SK-N-SH treated with all-trans-retinoic acid at 6 μM for 48 hours (cell line): ENCODE data around the gene ASAH2B.
"Not testable (repeated sequence)": the region's sequence is repeated elsewhere in the genome, so short reads cannot be mapped to it uniquely, and the experiment has no call there.

Source experiments
- ATAC-seq: fragments of 200-7000 bp; cut with Tn5 transposase; 3 replicates; pipeline ENCODE4 v1.9.1; 2020; ENCODE audit warnings: mild to moderate bottlenecking, moderate library complexity
- BACH2 ChIP-seq: fragments of 250-450 bp; sonication (Bioruptor Pico); IDR thresholded peaks from 2 replicates; pipeline ENCODE4 v1.9.0; 2021; ENCODE audit warnings: mild to moderate bottlenecking, borderline replicate concordance
- CSDC2 ChIP-seq: fragments of 250-450 bp; sonication (Bioruptor Pico); IDR thresholded peaks from 2 replicates; pipeline ENCODE4 v1.5.0; 2020; ENCODE audit warnings: mild to moderate bottlenecking, moderate library complexity
- ESRRG ChIP-seq: fragments of 250-450 bp; sonication (Bioruptor Pico); IDR thresholded peaks from 2 replicates; pipeline ENCODE4 v1.6.1; 2021; ENCODE audit warnings: mild to moderate bottlenecking
- ISL1 ChIP-seq: fragments of 250-450 bp; sonication (Bioruptor Pico); IDR thresholded peaks from 2 replicates; pipeline ENCODE4 v2.1.2; 2022; ENCODE audit warnings: mild to moderate bottlenecking, moderate library complexity
- OSR1 ChIP-seq: fragments of 250-450 bp; sonication (Bioruptor Pico); IDR thresholded peaks from 2 replicates; pipeline ENCODE4 v1.8.0; 2022; ENCODE audit warnings: moderate library complexity, mild to moderate bottlenecking, inconsistent platforms
- RARB ChIP-seq: fragments of 250-450 bp; sonication (Bioruptor Pico); IDR thresholded peaks from 2 replicates; pipeline ENCODE4 v1.8.0; 2021; ENCODE audit warnings: mild to moderate bottlenecking, moderate library complexity
- TCF4 ChIP-seq: fragments of 250-450 bp; sonication (Bioruptor Pico); IDR thresholded peaks from 2 replicates; pipeline ENCODE4 v1.8.0; 2021; ENCODE audit warnings: mild to moderate bottlenecking, moderate library complexity, borderline replicate concordance
- TOX ChIP-seq: fragments of 250-450 bp; sonication (Bioruptor Pico); IDR thresholded peaks from 2 replicates; pipeline ENCODE4 v1.8.0; 2021; ENCODE audit warnings: mild to moderate bottlenecking, moderate library complexity, borderline replicate concordance
- ZC3H10 ChIP-seq: fragments of 250-450 bp; sonication (Bioruptor Pico); IDR thresholded peaks from 2 replicates; pipeline ENCODE4 v1.5.1; 2021; ENCODE audit warnings: mild to moderate bottlenecking, moderate library complexity
- ZFP30 ChIP-seq: fragments of 450-650 bp; formaldehyde crosslinking; IDR thresholded peaks from 2 replicates; pipeline ENCODE4 v1.5.0; 2022; ENCODE audit warnings: mild to moderate bottlenecking, moderate library complexity
- ZNF565 ChIP-seq: fragments of 450-650 bp; formaldehyde crosslinking; conservative IDR thresholded peaks from 2 replicates; pipeline ENCODE4 v1.5.0; 2020; ENCODE audit warnings: low read depth, mild to moderate bottlenecking, moderate library complexity
- ZNF70 ChIP-seq: fragments of 450-650 bp; formaldehyde crosslinking; IDR thresholded peaks from 2 replicates; pipeline ENCODE4 v1.5.0; 2020; ENCODE audit warnings: mild to moderate bottlenecking, moderate library complexity
- ZNF8 ChIP-seq: fragments of 450-650 bp; formaldehyde crosslinking; IDR thresholded peaks from 2 replicates; pipeline ENCODE4 v1.5.0; 2020; ENCODE audit warnings: mild to moderate bottlenecking, moderate library complexity
- TF ChIP-seq, protein P1 (sequence below): fragments of 250-450 bp; sonication (Bioruptor Pico); IDR thresholded peaks from 2 replicates; pipeline ENCODE4 v1.5.1; 2021; ENCODE audit warnings: mild to moderate bottlenecking, moderate library complexity
- TF ChIP-seq, protein P2 (sequence below): fragments of 250-450 bp; sonication (Bioruptor Pico); IDR thresholded peaks from 2 replicates; pipeline ENCODE4 v1.8.0; 2020; ENCODE audit warnings: mild to moderate bottlenecking, moderate library complexity, borderline replicate concordance
- TF ChIP-seq, protein P3 (sequence below): fragments of 250-450 bp; sonication (Bioruptor Pico); IDR thresholded peaks from 2 replicates; pipeline ENCODE4 v1.8.0; 2021; ENCODE audit warnings: low read depth, mild to moderate bottlenecking, moderate library complexity, borderline replicate concordance
- TF ChIP-seq, protein P4 (sequence below): fragments of 250-450 bp; sonication (Bioruptor Pico); IDR thresholded peaks from 2 replicates; pipeline ENCODE4 v1.5.0; 2020; ENCODE audit warnings: mild to moderate bottlenecking, moderate library complexity
- TF ChIP-seq, protein P5 (sequence below): fragments of 250-450 bp; sonication (Bioruptor Pico); IDR thresholded peaks from 2 replicates; pipeline ENCODE4 v1.5.1; 2020; ENCODE audit warnings: low read depth, mild to moderate bottlenecking, moderate library complexity

ASAH2B gene

DNA sequence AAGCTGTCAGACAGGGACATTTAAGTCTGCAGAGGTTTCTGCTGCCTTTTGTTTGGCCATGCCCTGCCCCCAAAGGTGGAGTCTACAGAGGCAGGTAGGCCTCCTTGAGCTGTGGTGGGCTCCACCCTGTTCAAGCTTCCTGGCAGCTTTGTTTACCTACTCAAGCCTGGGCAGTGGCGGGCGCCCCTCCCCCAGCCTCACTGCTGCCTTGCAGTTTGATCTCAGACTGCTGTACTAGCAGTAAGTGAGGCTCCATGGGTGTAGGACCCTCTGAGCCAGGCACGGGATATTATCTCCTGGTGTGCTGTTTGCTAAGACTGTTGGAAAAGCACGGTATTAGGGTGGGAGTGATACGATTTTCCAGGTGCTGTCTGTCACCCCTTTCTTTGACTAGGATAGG lies 48.2 kb downstream of the ASAH2B start:
- ATAC-seq, result not testable (repeated sequence)

DNA sequence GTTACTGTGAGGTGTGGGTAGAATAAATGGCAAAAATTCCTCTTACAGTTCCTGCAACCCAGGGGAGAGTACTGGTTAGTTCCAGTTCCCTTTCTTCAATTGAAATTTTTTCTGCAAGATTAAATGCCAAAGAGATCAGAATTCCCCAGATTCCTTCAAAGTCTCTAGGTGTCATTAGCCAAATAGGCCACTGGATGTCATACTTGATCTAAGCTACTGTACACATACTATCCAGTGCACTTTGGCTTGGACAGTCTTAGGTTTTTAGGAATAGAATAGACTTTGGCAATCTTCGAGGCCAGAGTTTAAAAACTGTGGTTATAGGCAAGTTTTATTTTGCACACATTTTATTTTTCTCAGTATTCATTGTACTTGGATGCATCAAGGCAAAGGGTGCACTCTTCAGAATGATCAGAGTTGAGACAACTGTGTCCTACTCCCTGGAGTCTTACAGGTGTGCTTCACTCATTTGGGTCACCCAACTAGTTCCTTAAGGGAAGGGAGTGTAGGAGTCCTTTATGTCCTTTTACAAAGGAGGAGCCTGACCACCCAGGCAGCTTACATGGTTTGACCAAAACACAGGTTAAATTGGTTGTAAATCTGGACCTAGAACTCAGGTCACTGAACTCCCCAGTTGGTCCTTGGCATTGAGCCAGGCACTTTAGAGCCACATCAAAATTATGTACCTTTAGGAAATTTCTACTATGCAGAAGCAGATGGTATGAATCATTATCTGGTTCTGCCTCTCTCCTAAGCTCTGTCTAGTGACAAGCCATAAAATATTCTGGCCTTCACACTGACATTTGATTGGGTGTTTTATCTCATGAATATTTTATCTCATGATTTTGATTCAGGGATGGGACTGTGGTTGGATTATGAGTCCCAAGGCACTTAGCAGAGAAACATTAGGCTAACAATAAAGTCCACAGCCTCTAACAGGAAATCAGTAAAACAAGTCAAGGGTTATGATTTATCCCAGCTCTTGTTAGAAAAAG lies 49.5 kb downstream of the ASAH2B start:
- TF ChIP-seq ZNF70 (no peak), OSR1 (no peak), TOX (CRISPR knock-in tag) (no peak), BACH2 (CRISPR knock-in tag) (no peak), TCF4 (CRISPR knock-in tag) (no peak), ZNF8 (CRISPR knock-in tag) (no peak), ISL1 (CRISPR knock-in tag) (no peak), RARB (CRISPR knock-in tag) (no peak), CSDC2 (CRISPR knock-in tag) (no peak), ZC3H10 (CRISPR knock-in tag) (no peak), ZFP30 (no peak)
- TF ChIP-seq, protein P1, sequence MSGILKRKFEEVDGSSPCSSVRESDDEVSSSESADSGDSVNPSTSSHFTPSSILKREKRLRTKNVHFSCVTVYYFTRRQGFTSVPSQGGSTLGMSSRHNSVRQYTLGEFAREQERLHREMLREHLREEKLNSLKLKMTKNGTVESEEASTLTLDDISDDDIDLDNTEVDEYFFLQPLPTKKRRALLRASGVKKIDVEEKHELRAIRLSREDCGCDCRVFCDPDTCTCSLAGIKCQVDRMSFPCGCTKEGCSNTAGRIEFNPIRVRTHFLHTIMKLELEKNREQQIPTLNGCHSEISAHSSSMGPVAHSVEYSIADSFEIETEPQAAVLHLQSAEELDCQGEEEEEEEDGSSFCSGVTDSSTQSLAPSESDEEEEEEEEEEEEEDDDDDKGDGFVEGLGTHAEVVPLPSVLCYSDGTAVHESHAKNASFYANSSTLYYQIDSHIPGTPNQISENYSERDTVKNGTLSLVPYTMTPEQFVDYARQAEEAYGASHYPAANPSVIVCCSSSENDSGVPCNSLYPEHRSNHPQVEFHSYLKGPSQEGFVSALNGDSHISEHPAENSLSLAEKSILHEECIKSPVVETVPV (CRISPR knock-in tag), result no peak
- TF ChIP-seq, protein P2, sequence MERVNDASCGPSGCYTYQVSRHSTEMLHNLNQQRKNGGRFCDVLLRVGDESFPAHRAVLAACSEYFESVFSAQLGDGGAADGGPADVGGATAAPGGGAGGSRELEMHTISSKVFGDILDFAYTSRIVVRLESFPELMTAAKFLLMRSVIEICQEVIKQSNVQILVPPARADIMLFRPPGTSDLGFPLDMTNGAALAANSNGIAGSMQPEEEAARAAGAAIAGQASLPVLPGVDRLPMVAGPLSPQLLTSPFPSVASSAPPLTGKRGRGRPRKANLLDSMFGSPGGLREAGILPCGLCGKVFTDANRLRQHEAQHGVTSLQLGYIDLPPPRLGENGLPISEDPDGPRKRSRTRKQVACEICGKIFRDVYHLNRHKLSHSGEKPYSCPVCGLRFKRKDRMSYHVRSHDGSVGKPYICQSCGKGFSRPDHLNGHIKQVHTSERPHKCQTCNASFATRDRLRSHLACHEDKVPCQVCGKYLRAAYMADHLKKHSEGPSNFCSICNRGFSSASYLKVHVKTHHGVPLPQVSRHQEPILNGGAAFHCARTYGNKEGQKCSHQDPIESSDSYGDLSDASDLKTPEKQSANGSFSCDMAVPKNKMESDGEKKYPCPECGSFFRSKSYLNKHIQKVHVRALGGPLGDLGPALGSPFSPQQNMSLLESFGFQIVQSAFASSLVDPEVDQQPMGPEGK (CRISPR knock-in tag), result no peak
- TF ChIP-seq, protein P3, sequence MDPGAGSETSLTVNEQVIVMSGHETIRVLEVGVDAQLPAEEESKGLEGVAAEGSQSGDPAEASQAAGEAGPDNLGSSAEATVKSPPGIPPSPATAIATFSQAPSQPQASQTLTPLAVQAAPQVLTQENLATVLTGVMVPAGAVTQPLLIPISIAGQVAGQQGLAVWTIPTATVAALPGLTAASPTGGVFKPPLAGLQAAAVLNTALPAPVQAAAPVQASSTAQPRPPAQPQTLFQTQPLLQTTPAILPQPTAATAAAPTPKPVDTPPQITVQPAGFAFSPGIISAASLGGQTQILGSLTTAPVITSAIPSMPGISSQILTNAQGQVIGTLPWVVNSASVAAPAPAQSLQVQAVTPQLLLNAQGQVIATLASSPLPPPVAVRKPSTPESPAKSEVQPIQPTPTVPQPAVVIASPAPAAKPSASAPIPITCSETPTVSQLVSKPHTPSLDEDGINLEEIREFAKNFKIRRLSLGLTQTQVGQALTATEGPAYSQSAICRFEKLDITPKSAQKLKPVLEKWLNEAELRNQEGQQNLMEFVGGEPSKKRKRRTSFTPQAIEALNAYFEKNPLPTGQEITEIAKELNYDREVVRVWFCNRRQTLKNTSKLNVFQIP (CRISPR knock-in tag), result no peak
- TF ChIP-seq, protein P4, sequence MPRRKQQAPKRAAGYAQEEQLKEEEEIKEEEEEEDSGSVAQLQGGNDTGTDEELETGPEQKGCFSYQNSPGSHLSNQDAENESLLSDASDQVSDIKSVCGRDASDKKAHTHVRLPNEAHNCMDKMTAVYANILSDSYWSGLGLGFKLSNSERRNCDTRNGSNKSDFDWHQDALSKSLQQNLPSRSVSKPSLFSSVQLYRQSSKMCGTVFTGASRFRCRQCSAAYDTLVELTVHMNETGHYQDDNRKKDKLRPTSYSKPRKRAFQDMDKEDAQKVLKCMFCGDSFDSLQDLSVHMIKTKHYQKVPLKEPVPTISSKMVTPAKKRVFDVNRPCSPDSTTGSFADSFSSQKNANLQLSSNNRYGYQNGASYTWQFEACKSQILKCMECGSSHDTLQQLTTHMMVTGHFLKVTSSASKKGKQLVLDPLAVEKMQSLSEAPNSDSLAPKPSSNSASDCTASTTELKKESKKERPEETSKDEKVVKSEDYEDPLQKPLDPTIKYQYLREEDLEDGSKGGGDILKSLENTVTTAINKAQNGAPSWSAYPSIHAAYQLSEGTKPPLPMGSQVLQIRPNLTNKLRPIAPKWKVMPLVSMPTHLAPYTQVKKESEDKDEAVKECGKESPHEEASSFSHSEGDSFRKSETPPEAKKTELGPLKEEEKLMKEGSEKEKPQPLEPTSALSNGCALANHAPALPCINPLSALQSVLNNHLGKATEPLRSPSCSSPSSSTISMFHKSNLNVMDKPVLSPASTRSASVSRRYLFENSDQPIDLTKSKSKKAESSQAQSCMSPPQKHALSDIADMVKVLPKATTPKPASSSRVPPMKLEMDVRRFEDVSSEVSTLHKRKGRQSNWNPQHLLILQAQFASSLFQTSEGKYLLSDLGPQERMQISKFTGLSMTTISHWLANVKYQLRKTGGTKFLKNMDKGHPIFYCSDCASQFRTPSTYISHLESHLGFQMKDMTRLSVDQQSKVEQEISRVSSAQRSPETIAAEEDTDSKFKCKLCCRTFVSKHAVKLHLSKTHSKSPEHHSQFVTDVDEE, result no peak
- TF ChIP-seq, protein P5, sequence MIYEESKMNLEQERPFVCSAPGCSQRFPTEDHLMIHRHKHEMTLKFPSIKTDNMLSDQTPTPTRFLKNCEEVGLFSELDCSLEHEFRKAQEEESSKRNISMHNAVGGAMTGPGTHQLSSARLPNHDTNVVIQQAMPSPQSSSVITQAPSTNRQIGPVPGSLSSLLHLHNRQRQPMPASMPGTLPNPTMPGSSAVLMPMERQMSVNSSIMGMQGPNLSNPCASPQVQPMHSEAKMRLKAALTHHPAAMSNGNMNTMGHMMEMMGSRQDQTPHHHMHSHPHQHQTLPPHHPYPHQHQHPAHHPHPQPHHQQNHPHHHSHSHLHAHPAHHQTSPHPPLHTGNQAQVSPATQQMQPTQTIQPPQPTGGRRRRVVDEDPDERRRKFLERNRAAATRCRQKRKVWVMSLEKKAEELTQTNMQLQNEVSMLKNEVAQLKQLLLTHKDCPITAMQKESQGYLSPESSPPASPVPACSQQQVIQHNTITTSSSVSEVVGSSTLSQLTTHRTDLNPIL, result no peak
- peak; percentile 99 for ATAC-seq

DNA sequence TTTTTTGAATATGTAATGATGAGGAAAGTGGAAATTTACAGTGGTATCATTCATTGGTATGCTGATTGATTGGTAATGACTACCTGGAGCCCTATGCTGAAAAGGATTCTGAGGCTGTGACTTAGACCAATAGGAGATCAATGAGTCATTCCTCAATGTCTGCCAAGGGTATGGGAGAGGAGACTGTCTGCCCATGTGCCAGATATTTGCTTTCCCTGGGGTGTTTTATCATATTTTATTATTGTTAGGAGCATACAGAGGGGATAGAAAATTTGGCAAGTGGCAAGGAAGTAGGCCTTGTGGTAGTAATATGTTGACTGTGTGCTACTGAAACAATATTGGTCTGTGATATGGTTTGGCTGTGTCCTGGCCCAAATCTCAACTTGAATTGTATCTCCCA lies 54.8 kb downstream of the ASAH2B start:
- ATAC-seq, result no peak

More for the DNA sequence above, 54.8 kb downstream of the ASAH2B start:
- TF ChIP-seq OSR1, result no peak
- TF ChIP-seq TCF4 (CRISPR knock-in tag), result no peak
- TF ChIP-seq ZC3H10 (CRISPR knock-in tag), result no peak
- no peak for TF ChIP-seq ZNF565 (CRISPR knock-in tag)
- TF ChIP-seq, protein P1 (CRISPR knock-in tag), result no peak
- TF ChIP-seq ESRRG, result no peak
- TF ChIP-seq TOX (CRISPR knock-in tag), result no peak
